ENCODE results near the gene BBLN. TPM values are rescaled to one million over a fixed set of nuclear protein-coding genes. Genes with fewer than 3 reads are reported as not detected.

BBLN gene
- total RNA-seq, 3 donors from 2014 or later: 71.0 to 72.7 (median 71.6) TPM

- no peak overlapping the region for H3K4me3 Mint-ChIP-seq
- ATAC-seq: peak in 1 of 2 donors; percentile 66
- peaks cover 22% of the 10 kb centered on the region for H3K4me1 Mint-ChIP-seq (ENCODE audit: low read depth)
Measured at GRCh38 chr9:128192601-128193371, 32.7 kb downstream of the BBLN start.

GRCh38 chr9:128193469-128194096 lies 33.5 kb downstream of the BBLN start:
- ATAC-seq (no peak), DNase-seq (no peak)
- H3K4me1 Mint-ChIP-seq (ENCODE audit: low read depth): peaks cover 17% of the 10 kb centered on the region
- H3K36me3 Mint-ChIP-seq (ENCODE audit: insufficient read depth): no peaks in the 10 kb centered on the region
- no peaks in the 10 kb centered on the region for H3K27me3 Mint-ChIP-seq (ENCODE audit: low read depth)
- no peaks in the 10 kb centered on the region for H3K9me3 Mint-ChIP-seq
- H3K4me3 Mint-ChIP-seq: no peak overlapping the region

More at GRCh38 chr9:128192601-128193371, 32.7 kb downstream of the BBLN start:
- H3K27me3 Mint-ChIP-seq (ENCODE audit: low read depth): no peaks in the 10 kb centered on the region
- no peaks in the 10 kb centered on the region for H3K9me3 Mint-ChIP-seq
- no peak for DNase-seq
- H3K36me3 Mint-ChIP-seq (ENCODE audit: insufficient read depth): peaks cover 6% of the 10 kb centered on the region

DNA sequence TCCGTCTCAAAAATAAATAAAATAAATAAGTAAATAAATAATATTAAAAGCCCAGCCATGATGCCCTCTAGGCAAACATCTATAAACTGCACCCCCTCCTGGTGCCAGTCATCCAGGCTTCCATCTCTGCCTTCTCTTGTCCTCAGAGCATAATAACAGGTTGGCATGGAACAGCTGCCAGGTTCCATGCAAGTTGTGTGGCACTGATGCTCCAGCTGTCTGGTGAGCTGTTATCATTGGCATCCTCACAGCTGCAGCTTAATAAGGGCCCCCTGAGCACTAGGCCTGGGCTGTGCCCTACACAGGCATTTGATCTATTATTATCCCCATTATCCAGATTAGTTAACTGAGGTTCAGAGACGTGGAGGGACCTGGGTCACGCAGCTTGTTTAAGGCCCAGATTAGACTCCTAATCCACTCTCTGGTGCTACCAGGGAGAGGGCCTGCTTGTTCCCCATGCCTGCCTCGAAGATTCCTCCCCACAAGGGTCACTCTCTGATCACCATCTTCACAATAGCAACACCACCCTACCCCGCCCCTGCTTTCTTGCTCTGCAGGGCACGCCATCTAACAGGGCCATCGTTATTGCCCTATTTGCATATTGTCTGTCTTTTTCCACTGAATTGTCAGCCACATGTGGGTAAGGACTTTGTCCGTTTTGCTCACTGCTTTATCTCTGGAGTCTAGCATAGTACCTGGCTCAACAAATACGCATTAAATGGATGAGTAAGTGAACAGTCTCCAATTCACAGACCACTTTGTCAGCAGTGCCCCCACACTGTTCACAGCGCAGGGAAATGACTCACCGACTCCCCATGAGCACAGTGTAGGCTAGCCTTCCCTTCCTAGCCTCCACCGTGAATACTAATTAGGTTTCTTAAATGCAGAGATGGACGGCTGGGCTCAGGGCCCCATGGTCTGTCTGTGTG lies 41.6 kb downstream of the BBLN start:
- no peak for ATAC-seq
- H3K9me3 Mint-ChIP-seq: no peaks in the 10 kb centered on the region
- no peaks in the 10 kb centered on the region for H3K36me3 Mint-ChIP-seq (ENCODE audit: insufficient read depth)
- H3K27me3 Mint-ChIP-seq (ENCODE audit: low read depth): peaks cover 14% of the 10 kb centered on the region
- H3K4me1 Mint-ChIP-seq (ENCODE audit: low read depth): peaks cover 10% of the 10 kb centered on the region
- H3K4me3 Mint-ChIP-seq: no peak overlapping the region
- DNase-seq: no peak

DNA sequence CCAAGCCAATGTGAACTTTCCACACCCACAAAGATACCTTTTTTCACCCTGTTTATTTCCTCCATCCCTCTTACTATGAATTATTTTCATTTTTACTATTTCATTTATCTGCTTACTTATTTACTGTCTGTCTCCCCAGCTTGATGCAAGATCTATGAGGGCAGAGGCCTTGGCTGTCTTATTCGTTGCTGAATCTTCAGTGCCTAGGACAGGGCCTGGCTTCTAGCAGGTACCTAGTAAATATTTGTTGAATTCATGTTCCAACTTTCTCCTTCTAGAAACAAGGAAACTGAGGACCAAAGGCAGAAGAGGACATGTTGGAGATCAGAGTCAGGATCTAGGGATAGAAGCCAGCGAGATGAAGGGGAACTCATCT lies 42.6 kb downstream of the BBLN start:
- no peak for DNase-seq
- H3K9me3 Mint-ChIP-seq: no peaks in the 10 kb centered on the region
- peak overlapping the region; percentile 64 for H3K4me3 Mint-ChIP-seq
- H3K27me3 Mint-ChIP-seq (ENCODE audit: low read depth): peaks cover 17% of the 10 kb centered on the region
- no peak for ATAC-seq
- no peaks in the 10 kb centered on the region for H3K36me3 Mint-ChIP-seq (ENCODE audit: insufficient read depth)
- peaks cover 10% of the 10 kb centered on the region for H3K4me1 Mint-ChIP-seq (ENCODE audit: low read depth)

DNA sequence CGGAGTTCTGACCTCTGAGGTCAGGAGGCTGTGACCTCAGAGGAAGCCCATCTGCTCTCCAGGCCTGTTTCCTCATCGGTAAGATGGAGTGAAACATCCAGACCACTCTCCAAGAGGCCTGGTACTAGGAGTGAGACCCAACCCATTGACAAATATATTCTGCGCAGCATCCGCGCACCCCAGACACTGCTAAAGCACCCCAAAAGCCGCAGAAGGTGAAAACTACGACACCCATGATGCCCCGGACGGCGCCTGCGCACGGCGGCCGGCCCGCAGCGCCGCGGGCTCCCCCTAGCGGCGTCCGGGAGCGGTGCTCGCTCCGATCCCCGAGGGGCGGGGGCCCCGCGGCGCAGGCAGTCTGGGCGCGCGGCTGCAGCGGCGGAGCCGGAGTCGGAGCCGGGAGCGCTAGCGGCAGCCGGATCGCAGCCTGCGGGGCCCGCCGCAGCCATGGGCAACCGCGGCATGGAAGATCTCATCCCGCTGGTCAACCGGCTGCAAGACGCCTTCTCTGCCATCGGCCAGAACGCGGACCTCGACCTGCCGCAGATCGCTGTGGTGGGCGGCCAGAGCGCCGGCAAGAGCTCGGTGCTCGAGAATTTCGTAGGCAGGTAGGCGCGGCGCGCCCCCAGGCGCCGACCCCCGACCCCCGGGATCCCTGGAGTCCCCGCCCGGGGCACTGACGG lies 43.1 kb downstream of the BBLN start, which contains the start of gene DNM1:
Gene DNM1, plus strand, starts transcription at position 356 of the 683 bp plus-strand sequence. Its CDS starts 92 bp downstream, at position 448.
- DNase-seq: peak; percentile 63
- Mint-ChIP-seq H3K4me1 (ENCODE audit: low read depth) (peaks cover 10% of the 10 kb centered on the region), H3K36me3 (ENCODE audit: insufficient read depth) (no peaks in the 10 kb centered on the region), H3K4me3 (peak within 1 kb of the TSS; percentile 64), H3K27me3 (ENCODE audit: low read depth) (peaks cover 17% of the 10 kb centered on the region), H3K9me3 (no peaks in the 10 kb centered on the region)
- ATAC-seq: peak; percentile 95 to 96

DNA sequence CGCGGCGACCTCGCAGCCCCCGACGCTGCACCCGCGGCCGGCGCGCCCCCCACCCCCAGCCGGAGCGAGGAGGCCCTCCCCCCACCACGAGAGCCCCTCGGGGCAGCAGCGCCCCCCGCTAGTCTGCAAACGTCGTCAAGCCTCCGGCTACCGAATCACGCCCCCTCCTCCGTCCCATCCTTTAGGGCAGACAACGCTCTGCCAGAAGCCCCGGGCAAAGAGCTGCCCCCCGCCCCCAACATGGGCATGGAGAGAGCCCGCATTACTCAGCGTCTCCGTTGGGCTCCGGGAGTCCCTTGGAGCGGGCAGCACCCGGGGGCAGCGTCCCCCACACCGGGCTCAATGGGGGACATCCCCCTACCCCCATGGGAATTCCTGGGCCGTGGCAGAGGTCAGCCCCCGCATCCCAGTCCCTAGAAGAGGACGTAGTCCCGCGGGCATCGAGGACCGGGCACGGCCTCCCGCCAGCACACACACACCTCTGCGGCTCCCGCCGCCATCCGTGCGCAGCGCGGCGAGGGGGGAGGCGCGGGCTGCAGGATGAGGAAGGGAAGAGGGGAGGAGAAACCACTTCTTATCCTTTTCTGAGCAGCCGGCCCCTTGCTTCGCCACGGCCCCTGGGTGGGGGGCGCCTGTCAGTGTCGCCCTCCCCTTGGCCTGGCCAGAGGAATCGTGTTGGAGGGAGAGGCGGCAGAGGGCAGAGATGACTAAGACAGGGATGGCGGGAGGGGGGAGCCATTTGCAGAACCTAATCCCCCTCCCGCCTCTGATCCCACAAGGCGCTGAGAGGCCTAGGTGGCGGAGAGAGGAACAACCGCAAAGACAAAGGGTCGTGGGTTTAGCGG lies 43.9 kb downstream of the BBLN start:
- no peaks in the 10 kb centered on the region for H3K9me3 Mint-ChIP-seq
- ATAC-seq: peak; percentile 32 to 39

GRCh38 chr9:128204858-128205257 lies 44.8 kb downstream of the BBLN start:
- peaks cover 10% of the 10 kb centered on the region for H3K4me1 Mint-ChIP-seq (ENCODE audit: low read depth)
- DNase-seq (no peak), ATAC-seq (no peak)
- no peak overlapping the region for H3K4me3 Mint-ChIP-seq
- H3K9me3 Mint-ChIP-seq: no peaks in the 10 kb centered on the region
- no peaks in the 10 kb centered on the region for H3K36me3 Mint-ChIP-seq (ENCODE audit: insufficient read depth)
- peaks cover 17% of the 10 kb centered on the region for H3K27me3 Mint-ChIP-seq (ENCODE audit: low read depth)

More for the DNA sequence above, 43.9 kb downstream of the BBLN start:
- DNase-seq: no peak
- Mint-ChIP-seq H3K27me3 (ENCODE audit: low read depth) (peaks cover 17% of the 10 kb centered on the region), H3K4me1 (ENCODE audit: low read depth) (peaks cover 10% of the 10 kb centered on the region), H3K4me3 (peak overlapping the region; percentile 54), H3K36me3 (ENCODE audit: insufficient read depth) (no peaks in the 10 kb centered on the region)

DNA sequence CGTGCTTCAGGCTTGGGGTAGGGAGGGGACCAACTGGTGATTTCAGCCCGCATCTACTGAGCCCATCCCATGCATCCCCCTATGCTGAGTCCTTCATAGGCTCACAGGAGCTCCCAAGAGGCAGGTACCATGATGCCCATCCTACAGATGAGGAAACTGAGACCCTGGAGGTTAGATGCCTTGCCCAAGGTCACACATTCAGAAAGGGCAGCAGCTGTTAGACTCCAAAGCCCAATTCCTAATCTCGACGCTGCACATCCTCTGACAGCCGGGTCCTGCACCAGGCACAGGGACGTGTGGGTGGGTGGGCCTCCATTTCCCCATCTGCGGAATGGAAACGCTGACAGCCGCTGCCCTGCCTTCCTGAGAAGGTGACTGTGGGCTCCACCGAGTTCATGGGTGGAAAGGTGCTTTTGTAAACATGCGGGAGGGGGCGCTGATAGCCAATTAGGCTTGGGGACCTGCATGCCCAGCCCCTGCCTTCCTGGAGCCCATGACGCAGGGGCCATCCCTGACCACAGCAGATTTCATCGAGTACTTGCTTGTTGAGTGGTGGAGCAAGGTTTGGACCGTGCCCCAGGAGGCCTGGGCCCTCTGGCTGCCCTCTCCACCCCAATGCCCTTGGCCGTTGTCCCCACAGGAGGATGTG lies 45.4 kb downstream of the BBLN start:
- H3K9me3 Mint-ChIP-seq: no peaks in the 10 kb centered on the region
- DNase-seq (no peak), ATAC-seq (no peak)
- H3K36me3 Mint-ChIP-seq (ENCODE audit: insufficient read depth): no peaks in the 10 kb centered on the region
- H3K27me3 Mint-ChIP-seq (ENCODE audit: low read depth): peaks cover 17% of the 10 kb centered on the region
- peaks cover 10% of the 10 kb centered on the region for H3K4me1 Mint-ChIP-seq (ENCODE audit: low read depth)
- no peak overlapping the region for H3K4me3 Mint-ChIP-seq

GRCh38 chr9:128206484-128206883 lies 46.4 kb downstream of the BBLN start:
- Mint-ChIP-seq H3K9me3 (no peaks in the 10 kb centered on the region), H3K27me3 (ENCODE audit: low read depth) (peaks cover 17% of the 10 kb centered on the region), H3K4me1 (ENCODE audit: low read depth) (peaks cover 10% of the 10 kb centered on the region), H3K4me3 (no peak overlapping the region), H3K36me3 (ENCODE audit: insufficient read depth) (no peaks in the 10 kb centered on the region)
- ATAC-seq (no peak), DNase-seq (no peak)

DNA sequence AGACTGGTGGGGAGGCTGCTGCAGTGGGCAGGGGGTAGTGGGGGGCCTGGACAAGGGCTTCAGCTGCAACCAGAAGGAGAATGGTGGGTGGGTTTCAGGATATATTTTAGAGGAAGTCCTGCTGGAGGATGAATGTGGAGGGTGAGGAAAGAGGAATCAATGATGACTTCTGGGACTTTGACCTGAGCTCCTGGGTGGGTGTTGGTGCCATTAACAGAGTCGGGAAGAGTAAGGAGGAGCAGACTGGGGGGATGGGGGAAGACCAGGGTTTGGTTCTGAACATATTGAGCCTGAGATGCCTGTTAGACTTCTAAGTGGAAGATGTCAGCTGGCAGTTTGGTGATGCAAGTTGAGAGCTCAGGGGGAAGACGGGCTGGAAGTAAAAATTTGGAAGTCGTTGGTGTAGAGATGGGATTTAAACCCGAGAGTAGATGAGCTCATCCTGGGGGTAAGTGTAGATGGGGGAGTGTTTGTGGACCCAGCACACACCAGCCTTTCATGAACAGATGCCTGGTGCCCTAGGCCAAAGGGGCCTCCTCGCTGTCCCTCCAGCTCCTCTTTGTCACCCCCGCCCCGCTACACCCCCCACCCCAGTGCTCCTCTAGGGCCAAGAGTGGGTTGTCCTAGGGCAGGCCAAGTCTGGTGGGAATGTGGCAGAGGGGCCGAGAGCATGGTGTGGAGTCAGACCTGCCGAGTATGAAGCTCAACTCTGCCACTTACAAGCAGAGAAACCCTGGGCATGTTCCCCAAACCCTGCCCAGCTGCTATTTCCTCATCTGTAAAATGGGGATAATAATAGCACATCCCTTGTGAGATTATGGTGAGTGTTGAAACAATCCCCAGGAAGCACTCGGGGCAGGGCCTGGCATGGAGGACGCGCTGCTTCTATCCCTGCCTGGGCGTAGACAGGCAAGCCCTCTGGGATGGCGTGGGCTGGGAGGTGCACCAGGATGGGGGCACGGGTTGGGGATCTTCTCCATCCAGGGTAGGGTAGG lies 47.1 kb downstream of the BBLN start:
- peaks cover 10% of the 10 kb centered on the region for H3K4me1 Mint-ChIP-seq (ENCODE audit: low read depth)
- peaks cover 22% of the 10 kb centered on the region for H3K27me3 Mint-ChIP-seq (ENCODE audit: low read depth)
- no peaks in the 10 kb centered on the region for H3K9me3 Mint-ChIP-seq
- DNase-seq (no peak), ATAC-seq (no peak)
- H3K4me3 Mint-ChIP-seq: no peak overlapping the region
- H3K36me3 Mint-ChIP-seq (ENCODE audit: insufficient read depth): no peaks in the 10 kb centered on the region

DNA sequence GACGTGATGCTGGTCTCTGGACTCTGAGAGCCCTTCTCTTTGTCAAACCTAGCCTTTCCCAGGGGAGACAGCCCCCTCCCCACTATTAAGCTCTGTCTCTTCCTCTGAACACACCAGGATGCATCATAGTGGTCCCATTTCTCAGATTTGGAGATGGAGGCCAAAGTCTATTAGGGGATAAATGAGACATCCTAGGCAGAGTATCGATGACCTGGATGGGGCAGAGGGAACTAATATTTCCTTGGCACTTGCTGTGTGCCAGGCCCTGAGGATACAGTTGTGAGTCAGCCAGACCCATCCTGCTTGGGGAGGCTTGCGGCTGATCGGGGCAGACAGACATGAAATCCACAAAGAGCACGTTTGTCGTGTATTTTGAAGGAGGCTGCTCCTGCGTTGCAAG lies 48.3 kb downstream of the BBLN start:
- peaks cover 3% of the 10 kb centered on the region for H3K4me1 Mint-ChIP-seq (ENCODE audit: low read depth)
- H3K36me3 Mint-ChIP-seq (ENCODE audit: insufficient read depth): no peaks in the 10 kb centered on the region
- H3K4me3 Mint-ChIP-seq: no peak overlapping the region
- DNase-seq (no peak), ATAC-seq (no peak)
- H3K27me3 Mint-ChIP-seq (ENCODE audit: low read depth): peaks cover 23% of the 10 kb centered on the region
- H3K9me3 Mint-ChIP-seq: no peaks in the 10 kb centered on the region

Data from activated T-cell treated with anti-CD3 and anti-CD28 coated beads, Interleukin-2, amount 50 U/mL, for 4 hours (primary cell).